NCI-H2029 (cell line): ENCODE data around the gene WRAP53.

Experiments used
- DNase-seq: peaks from one replicate; lab custom pipeline; 2025; lab: John Stamatoyannopoulos, UW

Gene WRAP53

GRCh38 chr17:7745748-7746470, 57.6 kb downstream of the WRAP53 start:
- DNase-seq = no peak

- no peak for DNase-seq
Measured at GRCh38 chr17:7747635-7748071, 59.4 kb downstream of the WRAP53 start.

- DNase-seq = no peak
Measured at GRCh38 chr17:7748076-7748775, 59.9 kb downstream of the WRAP53 start.

GRCh38 chr17:7750321-7750821, 62.1 kb downstream of the WRAP53 start:
- no peak for DNase-seq
